ENCODE measurements around the gene CRY1.

The CRY1 gene

GRCh38 chr12:107102294-107102693 lies 8.9 kb upstream of the CRY1 start:
- TF ChIP-seq CTCF (IDR thresholded peaks at IDR 0.05; ENCODE audit: borderline replicate concordance, insufficient read depth, low read depth, low read length) = no peak
- no peak overlapping the region for H3K4me3 ChIP-seq (ENCODE audit: low read depth, low read length)

DNA sequence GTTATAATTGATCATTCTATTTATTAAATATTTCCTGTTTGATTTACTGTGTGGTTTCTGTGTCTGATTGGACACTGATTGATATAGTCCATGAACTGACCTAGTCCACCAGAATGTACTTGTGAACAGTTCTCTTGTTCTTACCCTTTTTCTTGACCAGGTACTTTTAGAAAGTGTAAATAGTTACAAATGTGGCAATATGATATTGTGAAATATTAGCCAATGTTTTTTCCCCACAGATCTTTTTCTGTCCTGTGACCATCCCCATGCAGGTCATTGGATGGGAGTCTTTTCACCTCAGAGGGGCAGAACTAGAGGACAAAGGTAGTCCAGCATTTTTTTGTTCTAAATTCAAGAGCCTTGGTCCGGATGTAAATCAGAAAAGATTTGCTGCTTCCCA lies 8.3 kb upstream of the CRY1 start:
- H3K4me3 ChIP-seq (ENCODE audit: low read depth, low read length) = no peak overlapping the region
- no peak for TF ChIP-seq CTCF (IDR thresholded peaks at IDR 0.05; ENCODE audit: borderline replicate concordance, insufficient read depth, low read depth, low read length)

DNA sequence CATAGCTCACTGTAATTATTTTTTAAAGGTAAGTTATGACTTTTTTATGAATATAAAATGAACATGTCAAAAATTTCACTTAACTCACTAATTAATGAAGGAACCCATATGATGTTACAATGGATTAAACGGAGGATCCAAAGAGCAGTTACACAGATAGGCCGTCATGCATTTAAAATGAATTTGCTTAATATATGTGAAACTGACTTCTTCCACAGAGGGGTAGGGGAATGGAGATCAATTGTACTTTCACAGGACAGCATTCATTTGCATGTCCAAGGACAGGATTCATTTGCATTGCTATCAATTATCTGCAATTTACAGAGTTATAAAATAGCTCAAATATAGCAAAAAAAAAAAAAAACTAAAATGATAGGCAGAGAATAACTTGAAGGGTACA lies 6.6 kb upstream of the CRY1 start:
- H3K4me3 ChIP-seq (ENCODE audit: low read depth, low read length) = no peak overlapping the region
- TF ChIP-seq CTCF (IDR thresholded peaks at IDR 0.05; ENCODE audit: borderline replicate concordance, insufficient read depth, low read depth, low read length) = no peak

GRCh38 chr12:107096571-107096970 lies 3.2 kb upstream of the CRY1 start:
- H3K4me3 ChIP-seq (ENCODE audit: low read depth, low read length) = no peak overlapping the region
- no peak for TF ChIP-seq CTCF (IDR thresholded peaks at IDR 0.05; ENCODE audit: borderline replicate concordance, insufficient read depth, low read depth, low read length)

GRCh38 chr12:107094183-107094448 lies 767 bp upstream of the CRY1 start:
- no peak for TF ChIP-seq CTCF (IDR thresholded peaks at IDR 0.05; ENCODE audit: borderline replicate concordance, insufficient read depth, low read depth, low read length)
- H3K4me3 ChIP-seq (ENCODE audit: low read depth, low read length) = peak overlapping the region; percentile 68

GRCh38 chr12:107092669-107093416 lies 506 bp downstream of the CRY1 start:
- no peak for TF ChIP-seq CTCF (IDR thresholded peaks at IDR 0.05; ENCODE audit: borderline replicate concordance, insufficient read depth, low read depth, low read length)
- H3K4me3 ChIP-seq (ENCODE audit: low read depth, low read length) = peak overlapping the region; percentile 68

DNA sequence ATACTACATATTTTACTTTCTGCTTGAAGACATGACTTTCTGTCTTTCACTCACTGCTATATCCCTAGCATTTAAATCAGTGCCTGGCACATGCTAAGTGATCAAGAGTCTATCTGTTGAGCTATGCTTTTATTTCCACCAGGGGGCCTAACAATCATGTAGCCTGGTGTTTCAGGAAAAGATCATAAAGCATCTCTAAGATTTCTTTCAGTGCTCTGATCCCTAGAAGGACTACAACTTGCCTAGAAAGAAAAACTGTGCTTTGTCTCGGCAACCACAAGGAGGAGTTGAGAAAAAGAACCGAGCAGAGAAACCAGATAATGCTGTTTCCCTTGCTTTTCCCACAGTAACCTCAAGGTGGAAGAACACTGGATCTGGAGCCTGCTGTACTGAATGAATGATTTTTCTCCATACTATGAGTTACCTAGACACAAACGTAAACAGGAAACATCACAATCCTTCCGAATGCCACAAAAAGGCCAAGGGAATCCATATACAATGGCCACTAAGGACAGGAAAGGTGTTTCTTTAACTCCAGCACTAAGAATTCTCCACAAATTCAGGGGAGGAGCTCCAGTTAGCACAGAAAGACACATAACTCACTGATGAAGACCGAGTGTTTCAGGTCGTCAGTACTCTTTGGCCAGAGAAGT lies 1.2 kb downstream of the CRY1 start:
- H3K4me3 ChIP-seq (ENCODE audit: low read depth, low read length) = peak overlapping the region; percentile 68

More for the DNA sequence above, 1.2 kb downstream of the CRY1 start:
- TF ChIP-seq CTCF (IDR thresholded peaks at IDR 0.05; ENCODE audit: borderline replicate concordance, insufficient read depth, low read depth, low read length) = no peak
